CD4-positive, alpha-beta memory T cell (primary cell): ENCODE data around the gene WWP2. TPM values are rescaled to one million over a fixed set of nuclear protein-coding genes. Genes with fewer than 3 reads are reported as not detected.

Source experiments
- CTCF ChIA-PET: fragments of 350-600 bp; sonication (Branson Sonifier 250); formaldehyde crosslinking; loops from one replicate; lab custom pipeline; 2021; ENCODE audit warnings: inconsistent platforms; ENCODE audit not compliant: partially characterized antibody; lab: Charles Lee
- POLR2A ChIA-PET: fragments of 350-600 bp; sonication (Branson Sonifier 250); formaldehyde crosslinking; loops from one replicate; lab custom pipeline; 2021; ENCODE audit not compliant: partially characterized antibody; lab: Charles Lee
- DNase-seq, 5 donors: peaks; one replicate each; pipeline versions ENCODE4 v3.0.0 to v3.0.0-alpha.2; 2020 to 2022; ENCODE audit warnings: mixed read lengths in 1 of 5
- H3K27ac ChIP-seq: one replicate; pipeline ENCODE4 v1.7.0; 2013; ENCODE audit warnings: low read depth, low read length
- H3K27me3 ChIP-seq: 2 replicates; pipeline ENCODE4 v1.7.0; 2013; ENCODE audit warnings: mild to moderate bottlenecking, low read length, moderate library complexity; ENCODE audit not compliant: insufficient read depth
- H3K36me3 ChIP-seq: 2 replicates; pipeline ENCODE4 v1.7.0; 2013; ENCODE audit warnings: mild to moderate bottlenecking, low read length, moderate library complexity; ENCODE audit not compliant: insufficient read depth
- H3K4me1 ChIP-seq: 2 replicates; pipeline ENCODE4 v1.7.0; 2013; ENCODE audit warnings: mild to moderate bottlenecking, low read length, moderate library complexity; ENCODE audit not compliant: insufficient read depth
- H3K4me3 ChIP-seq, 2 donors: one replicate each; pipeline ENCODE4 v1.7.0; 2013; ENCODE audit warnings: low read length in 2 of 2, mild to moderate bottlenecking in 1 of 2
- H3K9me3 ChIP-seq, 2 donors: one replicate each; pipeline ENCODE4 v1.7.0; 2013; ENCODE audit warnings: low read length in 2 of 2, control low read depth in 1 of 2; ENCODE audit not compliant: control insufficient read depth in 1 of 2
- H3K27ac Mint-ChIP-seq, 7 donors: one replicate each; pipeline ENCODE4 v1.8.0; 2020 to 2021; ENCODE audit warnings: mixed read lengths in 7 of 7, mild to moderate bottlenecking in 6 of 7, inconsistent platforms in 3 of 7, moderate library complexity in 3 of 7
- H3K27me3 Mint-ChIP-seq, 2 donors: one replicate each; pipeline ENCODE4 v1.8.0; 2020 to 2021; ENCODE audit warnings: mixed read lengths in 2 of 2
- H3K36me3 Mint-ChIP-seq, 2 donors: one replicate each; pipeline ENCODE4 v1.8.0; 2020 to 2021; ENCODE audit warnings: mixed read lengths in 2 of 2, inconsistent platforms in 1 of 2, mild to moderate bottlenecking in 1 of 2
- H3K4me1 Mint-ChIP-seq, 4 donors: one replicate each; pipeline ENCODE4 v1.8.0; 2020 to 2021; ENCODE audit warnings: mixed read lengths in 4 of 4, mild to moderate bottlenecking in 1 of 4
- H3K4me3 Mint-ChIP-seq, 8 donors: one replicate each; pipeline ENCODE4 v1.8.0; 2020 to 2021; ENCODE audit warnings: mixed read lengths in 8 of 8, mild to moderate bottlenecking in 7 of 8, moderate library complexity in 6 of 8, inconsistent platforms in 3 of 8
- H3K9me3 Mint-ChIP-seq, 8 donors: one replicate each; pipeline ENCODE4 v1.8.0; 2020 to 2021; ENCODE audit warnings: mixed read lengths in 8 of 8, mild to moderate bottlenecking in 5 of 8, inconsistent platforms in 3 of 8, moderate library complexity in 1 of 8
- intact Hi-C: fragments of 100-400 bp; cut with micrococcal nuclease; formaldehyde crosslinking; loops from one replicate; pipeline ENCODE4 v1.15.1; 2023
- polyA plus RNA-seq, 2 donors: library from polyadenylated mRNA; unstranded; fragments of 300-500 nt; fragmentation: Illumina TruSeq; gene quantifications; one replicate each; pipeline ENCODE4 v1.2.3, GENCODE V29; 2021
- total RNA-seq, 2 experiments: library from RNA; stranded (reverse); gene quantifications; one replicate each; pipeline ENCODE4 v1.2.3, GENCODE V29; 2021

WWP2 gene
- total and polyA plus RNA-seq, 4 experiments from 2014 or later: 27.8 to 77.0 (median 62.8) TPM

DNA sequence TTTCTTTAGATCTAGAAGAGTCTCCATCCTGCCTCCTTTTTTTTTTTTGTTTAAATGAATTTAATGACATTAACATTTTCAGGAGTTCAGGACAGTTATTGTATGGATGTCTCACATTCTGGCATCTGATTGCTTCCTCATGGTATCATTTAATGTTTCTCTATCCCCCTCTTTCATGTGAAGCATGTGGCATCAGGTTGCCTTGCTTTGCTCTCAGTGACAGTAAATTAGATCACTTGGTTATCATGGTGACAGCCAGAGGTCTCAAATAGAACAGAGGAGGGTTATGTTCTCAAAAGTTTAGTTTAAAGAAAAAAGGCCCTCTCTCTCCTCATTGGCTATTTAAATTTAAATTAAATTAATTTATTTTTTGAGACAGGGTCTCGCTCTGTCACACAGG, 74.1 kb downstream of the WWP2 start:
- intact Hi-C loops: no loop called here

DNA sequence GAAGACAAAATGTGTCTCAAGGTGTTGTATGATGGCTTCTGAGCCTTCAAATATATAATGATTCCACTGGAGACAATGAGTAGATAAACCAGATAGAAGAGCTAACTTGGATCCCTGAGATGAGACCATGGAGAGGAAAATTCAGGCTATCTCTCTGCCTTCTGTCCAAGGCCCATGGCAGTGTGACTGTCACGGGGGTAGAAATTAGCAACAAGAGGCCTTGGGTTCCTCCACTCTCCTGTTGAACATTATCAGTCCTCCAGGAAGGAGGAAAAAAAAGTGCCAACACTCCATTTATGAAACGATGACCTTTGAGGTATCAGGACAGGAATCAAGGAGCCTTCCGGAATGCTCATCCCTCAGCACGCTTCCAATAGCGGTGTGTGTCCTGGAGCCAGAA, 75.2 kb downstream of the WWP2 start:
- H3K4me1 ChIP-seq: no peaks in the 10 kb centered on the region
- H3K36me3 ChIP-seq: peaks cover 9% of the 10 kb centered on the region
- H3K27ac Mint-ChIP-seq: peak overlapping the region in 2 of 7 donors; percentile 1 to 48
- H3K27ac ChIP-seq: no peak overlapping the region
- no peak overlapping the region for H3K4me3 ChIP-seq
- no peaks in the 10 kb centered on the region for H3K9me3 ChIP-seq
- no peaks in the 10 kb centered on the region for H3K27me3 ChIP-seq
- peaks cover 3 to 7% (median 7%) of the 10 kb centered on the region in 4 donors for H3K4me1 Mint-ChIP-seq
- POLR2A ChIA-PET: no interaction called here
- CTCF ChIA-PET: no interaction called here
- H3K4me3 Mint-ChIP-seq: no peak overlapping the region
- H3K27me3 Mint-ChIP-seq: no peaks in the 10 kb centered on the region
- H3K9me3 Mint-ChIP-seq: no peaks in the 10 kb centered on the region
- intact Hi-C loops: no loop called here
- H3K36me3 Mint-ChIP-seq: peaks cover 30 to 41% of the 10 kb centered on the region in 2 donors
- no peak for DNase-seq

More for the DNA sequence above, 74.1 kb downstream of the WWP2 start:
- POLR2A ChIA-PET: no interaction called here
- CTCF ChIA-PET: no interaction called here
- Histone ChIP-seq H3K9me3 (no peaks in the 10 kb centered on the region), H3K27ac (no peak overlapping the region), H3K27me3 (no peaks in the 10 kb centered on the region), H3K36me3 (peaks cover 3% of the 10 kb centered on the region), H3K4me1 (no peaks in the 10 kb centered on the region), H3K4me3 (no peak overlapping the region)
- H3K27ac Mint-ChIP-seq: no peak overlapping the region
- H3K4me3 Mint-ChIP-seq: no peak overlapping the region
- no peaks in the 10 kb centered on the region for H3K27me3 Mint-ChIP-seq
- peaks cover 3 to 7% (median 7%) of the 10 kb centered on the region in 4 donors for H3K4me1 Mint-ChIP-seq
- no peak for DNase-seq
- no peaks in the 10 kb centered on the region for H3K9me3 Mint-ChIP-seq
- H3K36me3 Mint-ChIP-seq: peaks cover 22 to 31% of the 10 kb centered on the region in 2 donors

DNA sequence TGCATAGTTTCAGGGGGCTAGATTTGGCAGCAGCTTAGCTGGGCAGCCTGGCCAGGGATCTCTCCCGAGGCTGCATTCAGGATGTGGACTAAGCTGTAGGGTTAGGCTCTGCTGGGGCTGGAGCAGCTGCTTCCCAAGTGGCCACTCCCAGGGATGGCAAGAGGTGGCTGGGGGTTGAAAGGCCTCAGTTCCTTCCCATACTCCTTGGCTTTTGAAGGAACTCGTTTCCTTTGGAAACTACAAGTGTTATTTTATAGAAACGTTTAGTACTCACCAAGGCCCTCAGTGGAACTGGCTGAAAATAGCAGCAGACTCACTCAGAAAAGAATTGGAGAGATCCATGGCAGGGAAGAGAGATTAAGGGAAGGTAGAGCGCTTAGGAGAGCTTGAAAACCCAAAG, 76.4 kb downstream of the WWP2 start:
- no peak for DNase-seq
- Histone ChIP-seq H3K36me3 (peaks cover 14% of the 10 kb centered on the region), H3K27me3 (no peaks in the 10 kb centered on the region), H3K4me3 (no peak overlapping the region), H3K9me3 (no peaks in the 10 kb centered on the region), H3K27ac (no peak overlapping the region), H3K4me1 (no peaks in the 10 kb centered on the region)
- Mint-ChIP-seq H3K27me3 (no peaks in the 10 kb centered on the region), H3K27ac (no peak overlapping the region), H3K9me3 (no peaks in the 10 kb centered on the region), H3K4me1 (peaks cover 2 to 7% (median 3%) of the 10 kb centered on the region in 4 donors), H3K4me3 (no peak overlapping the region), H3K36me3 (peaks cover 30 to 47% of the 10 kb centered on the region in 2 donors)
- CTCF ChIA-PET: interaction anchor here (0.6 kb wide), 2 partner anchors 31 to 1600 kb away, joined by 4 read pairs; no protein-coding TSS in a partner anchor
- intact Hi-C loops: no loop called here
- POLR2A ChIA-PET: no interaction called here

DNA sequence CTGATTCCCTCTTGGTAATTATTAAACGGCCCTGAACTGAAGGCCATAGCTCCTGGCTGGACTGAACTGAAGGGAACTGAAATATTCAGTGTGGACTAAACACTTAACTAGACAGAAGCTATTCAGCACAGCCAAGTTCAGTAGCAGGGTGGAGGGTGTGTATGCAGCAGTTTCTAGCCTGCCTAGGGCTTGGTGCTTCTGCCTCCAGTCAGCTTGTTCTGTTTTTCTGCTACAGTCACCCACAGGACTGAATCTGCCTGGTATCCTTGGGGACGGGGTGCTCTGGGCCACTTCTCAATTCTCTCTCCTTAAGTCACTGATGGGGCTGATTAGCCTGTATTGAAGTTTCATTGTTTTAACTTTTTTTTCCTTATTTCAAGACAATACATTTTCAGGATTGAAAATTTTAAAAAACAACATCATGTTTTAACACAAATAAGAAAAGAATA, 77.1 kb downstream of the WWP2 start:
- Mint-ChIP-seq H3K9me3 (no peaks in the 10 kb centered on the region), H3K27ac (no peak overlapping the region), H3K4me3 (no peak overlapping the region), H3K36me3 (peaks cover 36 to 48% of the 10 kb centered on the region in 2 donors), H3K27me3 (no peaks in the 10 kb centered on the region), H3K4me1 (peaks cover 0 to 1% (median under 1%) of the 10 kb centered on the region in 4 donors)
- Histone ChIP-seq H3K27ac (no peak overlapping the region), H3K27me3 (no peaks in the 10 kb centered on the region), H3K4me3 (no peak overlapping the region), H3K4me1 (no peaks in the 10 kb centered on the region), H3K9me3 (no peaks in the 10 kb centered on the region), H3K36me3 (peaks cover 14% of the 10 kb centered on the region)
- intact Hi-C loops: no loop called here
- POLR2A ChIA-PET: no interaction called here
- DNase-seq: no peak
- CTCF ChIA-PET: no interaction called here

DNA sequence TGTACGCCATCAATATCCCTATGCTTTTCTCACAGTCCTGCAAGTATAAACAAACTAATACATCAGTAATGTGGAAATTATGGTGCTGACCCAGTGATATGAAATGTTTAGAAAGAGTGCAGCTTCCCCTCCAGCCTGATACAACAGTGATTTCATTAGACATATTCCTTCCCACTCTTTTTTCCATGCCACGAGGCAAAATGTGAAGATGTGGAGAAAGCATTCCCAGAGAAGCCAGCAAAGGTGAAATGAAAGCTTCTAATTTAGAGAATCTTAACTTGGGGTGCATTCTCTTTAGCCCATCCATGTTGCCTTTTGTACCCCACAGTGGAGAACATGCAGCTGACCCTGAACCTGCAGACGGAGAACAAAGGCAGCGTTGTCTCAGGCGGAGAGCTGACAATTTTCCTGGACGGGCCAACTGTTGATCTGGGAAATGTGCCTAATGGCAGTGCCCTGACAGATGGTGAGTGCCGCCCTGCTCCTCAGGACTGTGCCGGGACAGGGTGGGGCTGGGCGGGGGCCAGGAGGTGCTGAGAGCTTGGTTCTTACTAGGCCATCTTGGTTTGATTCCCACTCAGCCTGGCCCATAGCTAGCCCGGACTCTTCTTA, 77.8 kb downstream of the WWP2 start:
- ChIA-PET POLR2A (no interaction called here), CTCF (no interaction called here)
- intact Hi-C loops: no loop called here
- H3K9me3 ChIP-seq: no peaks in the 10 kb centered on the region
- H3K36me3 Mint-ChIP-seq: peaks cover 36 to 53% of the 10 kb centered on the region in 2 donors
- H3K27me3 ChIP-seq: no peaks in the 10 kb centered on the region
- no peak overlapping the region for H3K4me3 ChIP-seq
- H3K27ac Mint-ChIP-seq: no peak overlapping the region
- no peaks in the 10 kb centered on the region for H3K4me1 Mint-ChIP-seq
- H3K27me3 Mint-ChIP-seq: no peaks in the 10 kb centered on the region
- no peak overlapping the region for H3K4me3 Mint-ChIP-seq
- DNase-seq: no peak
- H3K9me3 Mint-ChIP-seq: no peaks in the 10 kb centered on the region
- H3K4me1 ChIP-seq: no peaks in the 10 kb centered on the region
- H3K36me3 ChIP-seq: peaks cover 14% of the 10 kb centered on the region
- no peak overlapping the region for H3K27ac ChIP-seq

DNA sequence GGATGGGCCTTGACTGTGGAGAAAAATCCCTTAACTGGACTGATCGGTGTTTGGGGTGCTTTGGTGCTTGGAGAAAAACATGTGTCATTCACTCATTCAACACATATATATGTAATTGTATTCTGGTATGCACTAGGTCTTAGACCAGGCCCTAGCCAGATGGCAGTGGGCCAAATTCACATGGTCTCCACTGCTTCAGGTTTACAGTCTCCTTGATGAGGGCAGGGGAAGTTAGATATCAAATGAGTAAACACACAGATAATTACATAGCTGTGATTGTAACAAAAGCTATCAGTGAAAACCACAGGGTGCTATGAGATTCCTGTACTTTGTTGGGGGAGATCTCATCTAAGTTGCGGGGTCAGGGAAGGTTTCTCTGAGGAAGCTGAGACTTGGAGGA, 78.8 kb downstream of the WWP2 start:
- H3K4me1 ChIP-seq: no peaks in the 10 kb centered on the region
- H3K4me3 ChIP-seq: no peak overlapping the region
- H3K4me1 Mint-ChIP-seq: peaks cover 0 to under 1% (median 0%) of the 10 kb centered on the region in 4 donors
- H3K27me3 Mint-ChIP-seq: no peaks in the 10 kb centered on the region
- H3K27ac Mint-ChIP-seq: peak overlapping the region in 1 of 7 donors; percentile 60
- H3K27me3 ChIP-seq: no peaks in the 10 kb centered on the region
- H3K27ac ChIP-seq: no peak overlapping the region
- H3K9me3 Mint-ChIP-seq: no peaks in the 10 kb centered on the region
- peaks cover 37 to 56% of the 10 kb centered on the region in 2 donors for H3K36me3 Mint-ChIP-seq
- intact Hi-C loops: no loop called here
- CTCF ChIA-PET: no interaction called here
- peaks cover 19% of the 10 kb centered on the region for H3K36me3 ChIP-seq
- H3K4me3 Mint-ChIP-seq: no peak overlapping the region
- no peak for DNase-seq
- no peaks in the 10 kb centered on the region for H3K9me3 ChIP-seq
- POLR2A ChIA-PET: no interaction called here

DNA sequence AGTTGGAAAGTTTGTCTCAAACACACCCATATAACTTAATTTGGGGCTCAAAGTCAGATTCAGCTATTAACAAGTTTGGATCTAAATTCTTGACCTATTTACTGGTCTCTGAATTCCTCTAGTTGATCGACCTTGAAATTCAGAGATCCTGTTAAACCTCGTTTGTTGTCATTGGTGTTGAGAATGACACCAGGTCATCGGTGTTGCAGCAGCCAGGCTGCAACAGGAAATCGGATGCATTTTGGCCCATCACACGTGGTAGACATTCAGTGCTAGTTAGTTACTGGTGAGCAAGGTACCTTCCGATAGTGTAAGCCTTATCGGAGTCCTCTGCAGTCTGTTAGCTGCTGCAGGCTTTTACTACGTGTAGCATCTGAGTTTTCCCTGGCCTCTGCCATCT, 82.3 kb downstream of the WWP2 start:
- POLR2A ChIA-PET: no interaction called here
- intact Hi-C loops: no loop called here
- Mint-ChIP-seq H3K27me3 (no peaks in the 10 kb centered on the region), H3K27ac (no peak overlapping the region), H3K4me3 (no peak overlapping the region), H3K36me3 (peaks cover 40 to 63% of the 10 kb centered on the region in 2 donors), H3K9me3 (no peaks in the 10 kb centered on the region), H3K4me1 (peaks cover 0 to 2% (median 0%) of the 10 kb centered on the region in 4 donors)
- DNase-seq: no peak
- Histone ChIP-seq H3K4me3 (no peak overlapping the region), H3K36me3 (peaks cover 19% of the 10 kb centered on the region), H3K9me3 (no peaks in the 10 kb centered on the region), H3K4me1 (no peaks in the 10 kb centered on the region), H3K27me3 (no peaks in the 10 kb centered on the region), H3K27ac (no peak overlapping the region)
- CTCF ChIA-PET: no interaction called here
